H1 (cell line): ENCODE data around the gene PRR23E. TPM values are rescaled to one million over a fixed set of nuclear protein-coding genes. Genes with fewer than 3 reads are reported as not detected.

Experiments
- CTCF ChIA-PET: fragments of 300-600 bp; sonication (Branson Sonifier 250); formaldehyde crosslinking; loops from one replicate; lab custom pipeline; 2021; ENCODE audit not compliant: partially characterized antibody; lab: Charles Lee
- POLR2A ChIA-PET: fragments of 300-600 bp; sonication (Branson Sonifier 250); formaldehyde crosslinking; loops from one replicate; lab custom pipeline; 2021; ENCODE audit warnings: inconsistent platforms; ENCODE audit not compliant: partially characterized antibody; lab: Charles Lee
- DNase-seq, 2 experiments: peaks; one replicate each; pipeline versions ENCODE4 v3.0.0 to v3.0.0-alpha.2; 2010 to 2022; ENCODE audit warnings: low spot score in 2 of 2, low read depth in 1 of 2, mixed read lengths in 1 of 2
- FAIRE-seq: peaks from 2 replicates; lab custom pipeline; 2011; peaks lifted over from hg19 to GRCh38; lab: Jason Lieb, UNC
- H2AFZ ChIP-seq: 2 replicates; pipeline ENCODE4 v1.8.1; 2012; ENCODE audit warnings: low read length, inconsistent platforms
- H2AK5ac ChIP-seq: 2 replicates; pipeline ENCODE4 v1.6.1; 2013; ENCODE audit warnings: low read depth, low read length
- H2BK120ac ChIP-seq: replicated peaks from 2 replicates; pipeline ENCODE3; 2013; ENCODE audit warnings: low read depth, low read length, inconsistent platforms
- H2BK12ac ChIP-seq: 2 replicates; pipeline ENCODE4 v1.6.1; 2013; ENCODE audit warnings: low read depth, low read length
- H2BK15ac ChIP-seq: 2 replicates; pipeline ENCODE4 v1.6.1; 2013; ENCODE audit warnings: low read length
- H2BK20ac ChIP-seq: 2 replicates; pipeline ENCODE4 v1.6.1; 2013; ENCODE audit warnings: low read length
- H2BK5ac ChIP-seq: 2 replicates; pipeline ENCODE4 v1.6.1; 2013; ENCODE audit warnings: low read depth, low read length
- H3K14ac ChIP-seq: 2 replicates; pipeline ENCODE4 v1.6.1; 2013; ENCODE audit warnings: inconsistent platforms; ENCODE audit not compliant: insufficient read length
- H3K18ac ChIP-seq: 2 replicates; pipeline ENCODE4 v1.6.1; 2013; ENCODE audit warnings: low read length; ENCODE audit errors: extremely low read depth
- H3K23ac ChIP-seq: 2 replicates; pipeline ENCODE4 v1.6.1; 2013; ENCODE audit warnings: inconsistent platforms; ENCODE audit not compliant: insufficient read length
- H3K23me2 ChIP-seq: 2 replicates; pipeline ENCODE4 v1.6.1; 2013; ENCODE audit warnings: low read depth, low read length
- H3K27ac ChIP-seq: 2 replicates; pipeline ENCODE4 v1.6.1; 2011; ENCODE audit warnings: low read depth, low read length, inconsistent platforms
- H3K27me3 ChIP-seq, 4 experiments: replicated peaks in 1 of 4; 1 replicate in 1 of 4; 2 replicates in 3 of 4; pipeline versions ENCODE4 v1.6.1 to v1.8.1; 2011 to 2013; ENCODE audit warnings: low read length in 3 of 4, mild to moderate bottlenecking in 3 of 4, inconsistent platforms in 2 of 4, mixed read lengths in 2 of 4, moderate library complexity in 1 of 4; ENCODE audit not compliant: control insufficient read depth in 3 of 4, insufficient read depth in 3 of 4; ENCODE audit errors: extremely low read depth in 1 of 4
- H3K36me3 ChIP-seq, 4 experiments: 2 replicates each; pipeline versions ENCODE4 v1.6.1 to v1.8.1; 2011 to 2013; ENCODE audit warnings: mild to moderate bottlenecking in 4 of 4, low read length in 3 of 4, moderate library complexity in 2 of 4, control low read depth in 1 of 4, inconsistent platforms in 1 of 4; ENCODE audit not compliant: insufficient read depth in 4 of 4, control insufficient read depth in 2 of 4
- H3K4ac ChIP-seq: replicated peaks from 2 replicates; pipeline ENCODE3; 2013; ENCODE audit warnings: low read length, low read depth, mixed read lengths, inconsistent platforms; ENCODE audit not compliant: insufficient read length
- H3K4me1 ChIP-seq, 4 experiments: replicated peaks in 1 of 4; 1 replicate in 1 of 4; 2 replicates in 3 of 4; pipeline versions ENCODE4 v1.6.1 to v1.8.1; 2011 to 2013; ENCODE audit warnings: low read length in 3 of 4, inconsistent platforms in 2 of 4, mixed read lengths in 1 of 4; ENCODE audit not compliant: insufficient read depth in 4 of 4, control insufficient read depth in 3 of 4
- H3K4me2 ChIP-seq, 2 experiments: 2 replicates each; pipeline versions ENCODE4 v1.6.1 to v1.8.1; 2011 to 2013; ENCODE audit warnings: low read depth in 2 of 2, low read length in 2 of 2, control low read depth in 1 of 2, inconsistent platforms in 1 of 2, mild to moderate bottlenecking in 1 of 2; ENCODE audit not compliant: insufficient read depth in 1 of 2
- H3K4me3 ChIP-seq, 4 experiments: fragments of 200-600, 300-600 bp in 1 of 4; sonication (generic), shearing (Covaris generic), sonication (Bioruptor Twin) in 1 of 4; 2 replicates each; pipeline versions ENCODE4 v1.5.1 to v1.8.1; 2011 to 2016; ENCODE audit warnings: low read length in 4 of 4, low read depth in 3 of 4, control low read depth in 2 of 4, inconsistent platforms in 2 of 4, mild to moderate bottlenecking in 2 of 4, mixed read lengths in 1 of 4, moderate library complexity in 1 of 4; ENCODE audit not compliant: insufficient read depth in 2 of 4; ENCODE audit errors: extremely low read depth in 1 of 4
- H3K56ac ChIP-seq: replicated peaks from 2 replicates; pipeline ENCODE3; 2013; ENCODE audit warnings: low read depth, mild to moderate bottlenecking, mixed read lengths, low read length, inconsistent platforms; ENCODE audit not compliant: insufficient read length
- H3K79me1 ChIP-seq: 2 replicates; pipeline ENCODE4 v1.6.1; 2013; ENCODE audit warnings: low read depth, low read length, control low read depth
- H3K79me2 ChIP-seq, 2 experiments: 2 replicates each; pipeline versions ENCODE4 v1.6.1 to v1.8.1; 2012 to 2013; ENCODE audit warnings: low read length in 2 of 2, mild to moderate bottlenecking in 2 of 2, inconsistent platforms in 1 of 2; ENCODE audit not compliant: insufficient read depth in 2 of 2, control insufficient read depth in 1 of 2
- H3K9ac ChIP-seq, 4 experiments: replicated peaks in 1 of 4; 1 replicate in 1 of 4; 2 replicates in 3 of 4; pipeline versions ENCODE4 v1.6.1 to v1.8.1; 2011 to 2013; ENCODE audit warnings: low read depth in 3 of 4, low read length in 3 of 4, control low read depth in 2 of 4, mild to moderate bottlenecking in 2 of 4, moderate library complexity in 2 of 4, inconsistent platforms in 1 of 4; ENCODE audit errors: extremely low read depth in 1 of 4
- H3K9me3 ChIP-seq, 2 experiments: 2 replicates each; pipeline versions ENCODE4 v1.6.1 to v1.8.1; 2012 to 2013; ENCODE audit warnings: mild to moderate bottlenecking in 2 of 2, moderate library complexity in 2 of 2, control low read depth in 1 of 2, inconsistent platforms in 1 of 2, low read depth in 1 of 2, low read length in 1 of 2, mixed read lengths in 1 of 2; ENCODE audit not compliant: insufficient read depth in 2 of 2
- H4K20me1 ChIP-seq, 2 experiments: replicated peaks in 1 of 2; 2 replicates each; pipeline versions ENCODE3 to v1.8.1; 2011 to 2013; ENCODE audit warnings: inconsistent platforms in 2 of 2, low read length in 2 of 2, mild to moderate bottlenecking in 1 of 2; ENCODE audit not compliant: insufficient read depth in 2 of 2, control insufficient read depth in 1 of 2
- H4K5ac ChIP-seq: 2 replicates; pipeline ENCODE4 v1.6.1; 2013; ENCODE audit warnings: low read length, low read depth, mixed read lengths, inconsistent platforms; ENCODE audit not compliant: insufficient read length
- H4K8ac ChIP-seq: 2 replicates; pipeline ENCODE4 v1.8.0; 2013; ENCODE audit warnings: mild to moderate bottlenecking, moderate library complexity, low read length, inconsistent platforms; ENCODE audit not compliant: insufficient read depth; ENCODE audit errors: extremely low read depth
- H4K91ac ChIP-seq: replicated peaks from 2 replicates; pipeline ENCODE3; 2013; ENCODE audit warnings: low read length, mixed read lengths, inconsistent platforms; ENCODE audit not compliant: insufficient read length
- EP300 ChIP-seq, 2 experiments: IDR thresholded peaks; 1 replicate in 1 of 2; 2 replicates in 1 of 2; pipeline ENCODE4 v1.6.1; 2011 to 2012; ENCODE audit warnings: low read depth in 2 of 2, low read length in 2 of 2, mild to moderate bottlenecking in 2 of 2, borderline replicate concordance in 1 of 2, inconsistent platforms in 1 of 2, moderate library complexity in 1 of 2
- EZH2 ChIP-seq: fragments of 200-600 bp; sonication (generic); IDR thresholded peaks from 2 replicates; pipeline ENCODE4 v1.7.1; 2012; ENCODE audit warnings: low read depth, mild to moderate bottlenecking, moderate library complexity, low read length, inconsistent platforms; ENCODE audit not compliant: severe bottlenecking
- SP1 ChIP-seq: IDR thresholded peaks from 2 replicates; pipeline ENCODE4 v1.6.1; 2011; ENCODE audit warnings: low read depth, low read length
- ZNF274 ChIP-seq: IDR thresholded peaks from 2 replicates; pipeline ENCODE4 v1.7.0; 2012; ENCODE audit warnings: low read length, borderline replicate concordance; ENCODE audit errors: extremely low read depth
- WGBS, 2 experiments: shearing (Covaris generic) in 1 of 2; methylation state at CpG; one replicate each; pipeline versions ENCODE4 v1.1.6 to v1.1.7; 2013 to 2015; ENCODE audit warnings: low lambda C conversion rate in 2 of 2, mixed read lengths in 2 of 2, inconsistent platforms in 1 of 2, low coverage in 1 of 2, missing lambda C conversion rate in 1 of 2; ENCODE audit not compliant: insufficient replicate concordance in 2 of 2, insufficient coverage in 1 of 2, insufficient read length in 1 of 2; ENCODE audit errors: extremely low coverage in 1 of 2, missing lambda C conversion rate in 1 of 2; 5-methylcytosine and 5-hydroxymethylcytosine counted together
- polyA plus RNA-seq, 7 experiments: library from polyadenylated mRNA; depleted of rRNA in 3 of 7; stranded (reverse) in 5 of 7; unstranded in 2 of 7; fragments of >200 nt in 5 of 7; fragments of 200-250 nt in 2 of 7; gene quantifications; 1 replicate in 5 of 7; 2 replicates in 1 of 7; 4 replicates in 1 of 7; pipeline versions ENCODE4 v1.2.1 to v1.2.3, GENCODE V29; 2011 to 2013; ENCODE audit warnings: missing spikeins in 2 of 7, mixed read lengths in 2 of 7
- total RNA-seq: library from RNA; stranded (reverse); fragmentation: NEBNext Ultra II Directional; extraction: Animal tissue kit (Norgen Biotek cat#: 25700); gene quantifications from 2 replicates; pipeline ENCODE4 v1.2.1, GENCODE V29; 2021
- TF ChIP-seq, protein P1 (sequence below), 3 experiments: IDR thresholded peaks; 1 replicate in 2 of 3; 2 replicates in 1 of 3; pipeline versions ENCODE4 v1.5.1 to v1.6.1; 2011; ENCODE audit warnings: low read length in 3 of 3, mild to moderate bottlenecking in 3 of 3, inconsistent platforms in 2 of 3, low read depth in 1 of 3, moderate library complexity in 1 of 3; ENCODE audit not compliant: insufficient read depth in 1 of 3; ENCODE audit errors: control extremely low read depth in 1 of 3

Gene PRR23E
- total and polyA plus RNA-seq, 2 of the 8 experiments (the other 6 are each of a cell fraction or from before 2014, with no cell fraction given) = not detected

DNA sequence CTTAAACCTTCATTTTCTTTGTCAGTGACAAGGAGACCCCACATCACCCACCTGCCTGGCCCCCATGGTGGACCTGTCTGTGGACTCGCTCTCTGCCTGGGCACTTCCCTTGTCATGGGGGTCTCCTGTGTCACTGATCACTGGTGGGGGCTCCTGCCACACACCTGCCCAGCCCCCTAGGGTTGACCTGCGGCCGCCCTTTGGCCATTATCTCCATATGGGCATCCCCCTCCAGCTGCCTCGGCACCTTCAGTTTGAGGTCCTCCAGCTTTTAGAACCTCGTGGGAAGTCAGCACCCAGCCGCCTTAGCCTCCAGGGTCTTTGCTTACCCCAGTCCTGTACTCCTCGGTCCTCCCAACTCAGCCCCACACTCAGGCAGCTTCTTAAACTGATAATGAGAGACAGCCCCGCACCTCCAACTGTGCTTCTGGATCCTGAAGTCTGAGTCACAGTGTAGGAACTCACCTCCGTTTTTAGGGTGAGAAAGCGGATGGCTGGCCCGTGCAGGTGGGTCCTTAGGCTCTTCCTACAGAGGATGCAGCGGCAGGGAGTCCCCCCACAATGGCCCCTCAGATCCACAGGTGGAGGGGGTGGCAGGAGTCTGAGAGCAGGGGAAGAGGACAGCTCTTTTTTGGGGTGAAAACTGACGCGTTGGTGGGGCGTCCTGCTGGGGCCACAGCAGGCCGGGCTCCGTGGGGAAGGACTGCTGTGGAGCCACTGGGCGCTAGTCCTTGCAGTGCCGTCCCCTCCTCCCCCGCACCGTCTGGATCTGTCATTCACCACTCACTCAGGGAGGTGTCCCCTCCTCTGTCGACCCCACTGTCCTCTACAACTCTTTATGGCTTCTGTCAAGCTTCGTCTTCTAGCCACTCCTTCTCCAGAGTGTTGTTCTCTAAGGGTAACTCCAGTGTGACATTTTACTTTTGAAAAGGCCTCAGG is 8.7 kb upstream of the PRR23E start:
- no peaks in the 10 kb centered on the region for H3K79me2 ChIP-seq
- CTCF ChIA-PET = interaction anchor here (0.7 to 2.6 kb wide), 3 partner anchors 11 to 271 kb away, joined by 3 to 9 read pairs (median 3); no protein-coding TSS in a partner anchor
- no peak overlapping the region for H4K8ac ChIP-seq
- no peak overlapping the region for H2AFZ ChIP-seq
- H3K18ac ChIP-seq = no peak overlapping the region
- no peak overlapping the region for H3K56ac ChIP-seq
- no peaks in the 10 kb centered on the region for H3K36me3 ChIP-seq
- H3K23ac ChIP-seq = no peak overlapping the region
- H2BK120ac ChIP-seq = no peak overlapping the region
- no peak for FAIRE-seq
- DNase-seq = peak in 1 of 2 experiments; percentile 35
- H3K14ac ChIP-seq = no peak overlapping the region
- no peak overlapping the region for H2BK5ac ChIP-seq
- POLR2A ChIA-PET = no interaction called here
- H4K5ac ChIP-seq = no peak overlapping the region
- H3K27ac ChIP-seq = no peak overlapping the region
- H3K4me2 ChIP-seq = no peak overlapping the region
- no peaks in the 10 kb centered on the region for H3K27me3 ChIP-seq
- 91% methylated on average over 23 of the region's 23 CpGs; no CpG with 5 or more reads in 1 of the 2 experiments for WGBS, 2 experiments
- no peak overlapping the region for H2BK12ac ChIP-seq
- TF ChIP-seq EZH2 = no peak
- TF ChIP-seq ZNF274 = no peak
- TF ChIP-seq EP300 (IDR thresholded peaks at IDR 0.05; ENCODE audit: borderline replicate concordance in 1 of 2, low read depth in 2 of 2, low read length in 2 of 2) = no peak
- TF ChIP-seq, protein P1, sequence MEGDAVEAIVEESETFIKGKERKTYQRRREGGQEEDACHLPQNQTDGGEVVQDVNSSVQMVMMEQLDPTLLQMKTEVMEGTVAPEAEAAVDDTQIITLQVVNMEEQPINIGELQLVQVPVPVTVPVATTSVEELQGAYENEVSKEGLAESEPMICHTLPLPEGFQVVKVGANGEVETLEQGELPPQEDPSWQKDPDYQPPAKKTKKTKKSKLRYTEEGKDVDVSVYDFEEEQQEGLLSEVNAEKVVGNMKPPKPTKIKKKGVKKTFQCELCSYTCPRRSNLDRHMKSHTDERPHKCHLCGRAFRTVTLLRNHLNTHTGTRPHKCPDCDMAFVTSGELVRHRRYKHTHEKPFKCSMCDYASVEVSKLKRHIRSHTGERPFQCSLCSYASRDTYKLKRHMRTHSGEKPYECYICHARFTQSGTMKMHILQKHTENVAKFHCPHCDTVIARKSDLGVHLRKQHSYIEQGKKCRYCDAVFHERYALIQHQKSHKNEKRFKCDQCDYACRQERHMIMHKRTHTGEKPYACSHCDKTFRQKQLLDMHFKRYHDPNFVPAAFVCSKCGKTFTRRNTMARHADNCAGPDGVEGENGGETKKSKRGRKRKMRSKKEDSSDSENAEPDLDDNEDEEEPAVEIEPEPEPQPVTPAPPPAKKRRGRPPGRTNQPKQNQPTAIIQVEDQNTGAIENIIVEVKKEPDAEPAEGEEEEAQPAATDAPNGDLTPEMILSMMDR (IDR thresholded peaks at IDR 0.05; ENCODE audit: control extremely low read depth in 1 of 3, insufficient read depth in 1 of 3, low read depth in 1 of 3, low read length in 3 of 3) = no peak
- TF ChIP-seq SP1 = no peak
- TF ChIP-seq, all 59 proteins: peak for 0
- Histone ChIP-seq H3K4ac (no peak overlapping the region), H3K9me3 (no peaks in the 10 kb centered on the region), H4K20me1 (no peaks in the 10 kb centered on the region), H3K4me1 (peaks cover 0 to 10% (median 4%) of the 10 kb centered on the region in 4 experiments; a peak in 5 of 7 replicates), H3K79me1 (no peaks in the 10 kb centered on the region), H3K4me3 (no peak overlapping the region), H4K91ac (no peak overlapping the region), H2AK5ac (no peak overlapping the region), H2BK15ac (no peak overlapping the region), H2BK20ac (no peak overlapping the region), H3K23me2 (no peaks in the 10 kb centered on the region), H3K9ac (no peak overlapping the region)
